Myocyte (in vitro differentiated cells): ENCODE measurements around the gene CHCHD6. TPM values are rescaled to one million over a fixed set of nuclear protein-coding genes. Genes with fewer than 3 reads are reported as not detected.

Experiments
- DNase-seq: peaks from one replicate; pipeline ENCODE4 v3.0.0-alpha.2; 2012; ENCODE audit warnings: low read depth
- total RNA-seq: library from RNA; depleted of rRNA; stranded (reverse); fragments of >200 nt; gene quantifications from 2 replicates; pipeline ENCODE4 v1.2.3, GENCODE V29; 2014

The CHCHD6 gene
- total RNA-seq, 1 donor from 2014 or later: 11.8 TPM

- DNase-seq: peak; percentile 50
These were observed 253.0 kb downstream of the CHCHD6 start for GRCh38 chr3:126956866-126957650.

DNA sequence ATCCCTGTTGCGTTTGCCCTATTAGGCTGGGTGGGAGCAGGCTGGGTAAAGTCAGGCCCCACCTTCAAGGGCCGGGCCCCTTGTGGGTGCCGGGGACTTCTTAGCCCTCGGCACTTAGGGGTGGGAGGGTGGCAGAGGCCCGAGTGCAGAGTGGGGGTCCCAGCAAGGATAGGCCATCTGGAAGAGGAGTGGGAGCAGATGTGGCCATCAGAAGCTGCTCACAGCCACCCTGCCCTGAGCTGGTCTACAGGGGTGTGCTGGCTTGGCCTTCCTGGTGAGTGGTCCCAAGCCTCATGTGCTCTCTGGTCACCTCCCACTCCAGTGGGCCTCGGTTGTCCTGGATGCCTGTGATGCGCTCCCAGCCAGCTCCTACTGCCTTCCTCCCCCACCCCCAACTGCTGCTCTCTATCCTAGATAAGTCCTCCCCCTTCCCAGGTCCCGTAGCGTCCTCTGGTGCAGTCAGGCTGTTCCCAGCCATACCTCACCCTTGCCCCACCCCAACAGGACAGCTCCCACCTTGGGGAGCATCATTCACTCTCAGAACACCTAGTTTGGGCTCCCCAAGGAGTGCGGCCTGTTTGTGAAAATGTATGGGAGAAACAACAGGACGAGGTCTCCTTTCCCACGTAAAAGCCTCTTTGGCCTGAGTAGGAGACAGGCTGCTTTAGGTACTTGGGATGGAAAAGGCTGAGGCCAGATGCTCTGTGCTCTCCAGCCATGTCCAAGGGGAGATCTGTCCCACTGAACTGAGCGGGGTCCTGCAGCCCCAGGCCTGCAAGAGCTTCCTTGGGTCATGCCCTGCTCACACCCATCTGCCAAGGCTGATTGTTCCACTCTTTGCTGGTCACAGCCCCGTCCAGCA, 254.0 kb downstream of the CHCHD6 start:
- no peak for DNase-seq

GRCh38 chr3:126958638-126959085, 254.6 kb downstream of the CHCHD6 start:
- no peak for DNase-seq

DNA sequence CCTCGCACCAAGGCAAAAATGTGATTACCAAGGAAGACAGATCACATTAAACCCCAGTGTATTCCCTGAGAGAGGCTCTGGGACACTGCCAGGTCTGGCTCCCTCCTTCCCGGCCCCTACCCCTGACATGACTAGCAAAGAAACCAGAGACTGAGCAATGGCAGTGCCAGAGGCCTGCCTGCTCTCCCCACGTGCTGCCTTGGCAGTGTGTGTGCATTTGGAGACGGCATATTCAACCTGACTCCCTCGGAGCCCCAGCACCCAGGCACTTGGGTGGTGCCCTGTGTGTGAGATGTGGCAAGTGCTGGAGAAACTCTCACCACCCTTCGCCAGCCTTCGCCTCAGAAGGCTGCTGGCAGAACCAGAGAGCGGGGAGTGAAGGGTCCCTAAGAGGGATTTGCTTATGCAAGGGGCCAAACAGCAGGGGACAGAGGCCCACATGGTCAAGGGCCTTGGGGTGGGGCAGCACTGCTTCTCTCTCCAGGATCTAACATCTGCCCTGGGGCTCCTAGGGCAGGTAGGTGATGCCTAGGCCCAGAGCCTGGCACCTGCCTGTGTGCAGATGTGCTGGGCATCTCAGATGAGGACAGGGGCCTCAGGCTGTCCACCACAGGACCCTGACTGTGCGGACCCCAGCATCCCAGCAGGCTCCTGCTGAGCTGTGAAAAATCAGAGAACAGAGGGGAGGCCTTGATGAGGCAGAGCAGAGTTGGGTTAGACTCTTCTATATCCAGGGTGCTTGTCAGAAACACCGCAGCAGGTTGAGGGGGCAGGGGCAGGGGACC, 255.3 kb downstream of the CHCHD6 start:
- no peak for DNase-seq

DNA sequence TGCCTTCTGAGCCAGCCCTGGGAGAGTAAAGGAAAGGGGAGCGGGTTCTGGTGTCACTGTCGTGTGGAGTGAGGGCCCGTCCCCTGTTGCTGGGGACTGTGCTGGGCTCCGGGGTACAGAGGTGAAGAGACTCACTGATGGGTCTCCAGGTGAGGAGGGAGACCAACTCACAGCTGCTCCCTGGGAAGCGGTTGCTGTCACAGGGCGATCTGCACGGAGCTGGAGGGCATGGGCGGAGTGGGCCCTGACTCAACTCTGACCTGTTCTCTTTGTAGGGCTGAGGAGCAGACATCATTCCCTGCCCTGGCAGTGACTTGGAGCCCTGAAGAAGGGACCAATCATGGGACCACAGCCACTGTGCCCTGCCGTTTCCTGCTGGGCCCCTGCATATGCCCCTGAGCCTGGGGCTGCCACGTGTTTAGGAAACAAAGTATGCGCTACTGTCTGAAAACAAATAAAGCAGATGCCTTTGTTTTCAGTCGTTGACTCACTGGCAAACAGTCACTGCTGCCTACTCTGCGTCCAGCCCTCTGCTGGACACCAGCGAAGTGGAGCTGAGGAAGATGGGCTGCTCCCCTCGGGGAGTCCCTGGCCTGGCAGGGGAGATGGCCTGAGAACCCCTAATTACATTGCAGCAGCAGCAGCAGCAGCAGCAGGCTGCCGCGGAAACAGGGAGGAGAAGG, 256.0 kb downstream of the CHCHD6 start:
- DNase-seq: peak; percentile 55

GRCh38 chr3:126960604-126960995, 256.6 kb downstream of the CHCHD6 start:
- DNase-seq: no peak

- DNase-seq: peak; percentile 94
These were observed 257.3 kb downstream of the CHCHD6 start for GRCh38 chr3:126961191-126961790.

DNA sequence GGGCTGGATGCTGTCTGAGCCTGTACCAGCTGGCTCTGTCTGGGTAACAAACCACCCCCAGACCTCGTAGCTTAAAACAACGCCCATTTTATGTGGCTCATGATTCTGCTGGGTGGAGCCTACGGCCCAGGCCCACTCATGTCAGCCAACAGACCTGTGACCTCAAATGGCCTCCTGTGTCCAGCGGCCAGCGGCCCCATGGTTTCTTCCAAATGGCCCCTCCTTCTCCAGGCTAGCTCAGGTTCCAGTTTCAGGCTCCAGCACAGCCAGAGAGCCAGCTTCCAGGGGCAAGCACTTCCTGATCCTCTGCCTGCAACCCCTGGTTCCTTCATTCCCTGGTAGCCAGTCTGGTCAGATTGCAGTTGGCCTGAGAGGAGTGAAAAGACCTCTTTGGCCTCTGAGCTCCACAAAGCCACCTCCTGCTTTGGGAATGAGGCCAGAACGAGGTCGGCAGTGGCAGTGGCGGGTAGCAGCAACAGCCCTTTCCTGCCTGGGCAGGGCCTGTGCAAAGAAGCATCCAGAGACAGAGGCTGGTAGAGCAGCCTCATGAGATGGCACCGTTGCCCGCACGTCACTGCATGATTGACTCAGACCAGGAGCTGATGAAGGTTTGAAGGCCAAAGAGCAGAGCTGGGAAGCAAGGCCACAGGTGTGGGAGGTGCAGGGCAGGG, 257.9 kb downstream of the CHCHD6 start:
- DNase-seq: peak; percentile 43

GRCh38 chr3:126962756-126963155, 258.7 kb downstream of the CHCHD6 start:
- DNase-seq: no peak

DNA sequence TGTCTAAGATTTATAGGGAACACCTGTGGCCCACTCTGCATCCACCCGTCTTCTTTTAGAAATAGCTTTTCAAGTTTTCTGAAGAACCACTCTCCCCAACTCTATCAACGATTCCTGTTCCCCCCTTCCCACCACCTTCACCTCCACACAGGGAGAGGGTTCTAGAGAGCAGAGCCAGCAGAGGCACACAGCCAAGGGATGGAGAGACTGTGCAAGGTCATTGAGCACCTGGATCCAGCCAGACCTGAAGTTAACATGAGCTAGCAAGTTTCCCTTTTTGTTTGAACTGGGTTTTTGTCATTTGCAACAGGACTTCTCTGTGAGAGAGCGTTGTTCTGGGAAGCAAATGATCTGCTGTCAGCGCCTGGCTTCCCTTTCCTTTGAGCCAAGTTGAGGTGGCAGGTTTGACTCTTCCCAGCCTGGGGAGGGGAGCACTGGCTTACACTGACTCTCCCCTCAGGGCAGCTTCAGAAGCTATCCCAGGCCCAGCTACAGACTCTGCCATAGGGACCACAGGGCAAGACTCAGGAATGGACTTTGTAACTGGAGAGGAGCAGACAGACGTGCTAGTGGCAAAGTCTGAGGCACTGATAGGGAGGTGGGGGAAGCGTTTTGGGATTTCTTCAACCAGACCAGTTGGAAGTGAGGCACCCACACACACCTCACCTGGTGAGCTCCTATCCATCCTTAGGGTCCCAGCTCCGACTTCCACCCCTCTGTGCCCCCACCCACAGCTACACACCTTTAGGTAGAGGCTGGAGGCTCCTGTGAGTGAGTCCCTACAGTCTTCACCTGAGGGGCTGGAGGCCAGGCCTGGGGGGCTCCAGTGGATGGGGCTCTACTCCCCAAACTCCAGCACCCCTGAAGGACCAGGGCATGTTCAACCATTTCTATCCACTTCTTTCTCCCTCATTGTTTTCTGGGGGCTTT, 259.5 kb downstream of the CHCHD6 start:
- DNase-seq: no peak

GRCh38 chr3:126964261-126964660, 260.2 kb downstream of the CHCHD6 start:
- no peak for DNase-seq

GRCh38 chr3:126964950-126965349, 260.9 kb downstream of the CHCHD6 start:
- peak; percentile 25 for DNase-seq

- DNase-seq: no peak
These were observed 261.6 kb downstream of the CHCHD6 start for GRCh38 chr3:126965526-126966080.

- no peak for DNase-seq
These were observed 263.3 kb downstream of the CHCHD6 start for GRCh38 chr3:126967386-126967785.

DNA sequence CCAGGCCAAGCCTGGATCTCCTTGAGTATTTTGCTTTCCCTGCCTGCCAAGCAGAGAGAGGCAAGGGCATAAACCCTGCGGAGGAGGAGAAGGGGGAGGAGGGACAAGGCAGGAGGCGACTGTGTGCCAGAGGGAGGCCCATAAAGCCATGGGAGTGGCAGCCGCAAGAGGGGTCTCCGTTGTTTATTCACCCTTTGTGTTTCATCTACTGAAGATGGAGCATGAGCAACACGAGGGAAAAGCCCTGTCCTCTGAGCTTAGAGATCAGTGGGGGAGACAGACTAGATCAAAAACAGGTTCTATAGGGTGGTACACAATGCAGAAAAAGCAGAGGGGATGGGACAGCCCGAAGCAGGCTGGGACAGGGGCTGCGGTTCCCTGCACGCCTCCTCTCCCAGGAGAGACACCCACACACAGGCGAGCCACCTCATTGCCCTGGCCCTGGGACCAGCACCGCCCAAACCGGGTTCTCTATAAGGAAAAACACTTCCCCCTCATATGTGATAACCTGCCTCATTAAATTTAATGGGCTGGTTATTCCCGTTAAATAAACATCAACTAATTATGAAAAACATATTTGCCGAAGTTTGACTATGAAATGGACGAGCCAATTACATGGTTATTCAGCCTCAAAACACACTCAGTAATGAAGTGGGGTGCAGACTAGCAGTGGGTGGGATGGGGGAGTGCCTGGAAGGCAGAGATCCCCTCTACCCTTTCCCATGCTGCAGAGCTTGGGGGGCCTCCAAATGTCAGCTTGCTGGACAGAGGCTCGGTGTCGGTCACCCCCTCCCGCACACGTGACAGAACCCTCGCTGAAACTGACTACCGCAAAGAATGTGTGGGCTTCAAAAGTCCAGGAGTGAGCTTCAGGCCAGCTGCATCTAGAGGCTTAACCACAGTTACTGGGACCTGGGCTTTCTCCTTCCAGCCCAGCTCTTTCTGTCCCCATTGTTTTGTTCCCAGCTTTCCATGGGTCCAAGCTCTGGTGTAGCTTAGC, 264.7 kb downstream of the CHCHD6 start:
- DNase-seq: peak; percentile 37

DNA sequence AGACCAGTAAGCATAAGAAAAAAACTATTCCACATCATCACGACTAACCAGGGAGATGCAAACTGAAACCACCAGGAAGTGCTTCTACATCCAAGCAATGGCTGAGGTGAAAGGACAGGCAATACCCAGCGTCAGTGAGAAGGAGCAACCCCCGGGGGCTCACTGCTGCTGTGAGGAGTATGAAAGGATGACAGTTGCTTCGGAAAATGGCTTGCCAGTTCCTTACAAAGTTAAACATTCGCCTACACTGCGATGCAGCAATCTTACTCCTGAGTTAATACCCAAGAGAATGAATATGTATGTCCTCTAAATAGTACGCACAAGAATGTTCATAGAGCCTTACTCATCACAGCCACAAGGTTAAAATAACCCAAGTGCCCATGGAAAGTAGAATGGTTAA, 265.5 kb downstream of the CHCHD6 start:
- no peak for DNase-seq

GRCh38 chr3:126970101-126970500, 266.1 kb downstream of the CHCHD6 start:
- DNase-seq: no peak
